ENCODE measurements around the gene PROK1. TPM values are rescaled to one million over a fixed set of nuclear protein-coding genes. Genes with fewer than 3 reads are reported as not detected.
"Not testable (repeated sequence)": the region's sequence is repeated elsewhere in the genome, so short reads cannot be mapped to it uniquely, and the experiment has no call there.

Gene PROK1
- total RNA-seq, 2 donors from 2014 or later: 0.26 to 4.9 TPM

DNA sequence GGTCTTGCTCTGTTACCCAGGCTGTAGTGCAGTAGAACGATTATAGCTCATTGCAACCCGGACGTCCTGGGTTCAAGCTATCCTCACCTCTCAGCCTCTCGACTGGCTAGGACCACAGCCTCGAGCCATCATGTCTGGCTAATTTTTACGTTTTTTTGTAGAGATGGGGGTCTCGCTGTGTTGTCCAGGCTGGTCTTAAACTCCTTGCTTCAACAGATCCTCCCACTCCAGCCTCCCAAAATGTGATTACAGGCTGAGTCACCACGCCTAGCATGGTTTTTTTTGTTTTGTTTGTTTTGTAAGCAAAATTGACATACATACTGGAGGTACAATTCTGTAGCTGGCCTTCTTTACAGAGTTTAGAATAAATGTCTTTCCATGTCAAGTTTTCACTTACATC is 42.5 kb upstream of the PROK1 start:
- H3K36me3 ChIP-seq (replicated peaks in 1 of 2; ENCODE audit: insufficient read depth in 1 of 2, low read depth in 2 of 2): peaks cover 0 to 3% of the 10 kb centered on the region in 2 donors
- intact Hi-C loops (cut with DNase I): no loop called here
- H3K27ac ChIP-seq: no peak overlapping the region
- peaks cover 19% of the 10 kb centered on the region for H3K4me1 ChIP-seq
- TF ChIP-seq POLR2A (IDR thresholded peaks at IDR 0.05): no peak
- TF ChIP-seq, protein P1, sequence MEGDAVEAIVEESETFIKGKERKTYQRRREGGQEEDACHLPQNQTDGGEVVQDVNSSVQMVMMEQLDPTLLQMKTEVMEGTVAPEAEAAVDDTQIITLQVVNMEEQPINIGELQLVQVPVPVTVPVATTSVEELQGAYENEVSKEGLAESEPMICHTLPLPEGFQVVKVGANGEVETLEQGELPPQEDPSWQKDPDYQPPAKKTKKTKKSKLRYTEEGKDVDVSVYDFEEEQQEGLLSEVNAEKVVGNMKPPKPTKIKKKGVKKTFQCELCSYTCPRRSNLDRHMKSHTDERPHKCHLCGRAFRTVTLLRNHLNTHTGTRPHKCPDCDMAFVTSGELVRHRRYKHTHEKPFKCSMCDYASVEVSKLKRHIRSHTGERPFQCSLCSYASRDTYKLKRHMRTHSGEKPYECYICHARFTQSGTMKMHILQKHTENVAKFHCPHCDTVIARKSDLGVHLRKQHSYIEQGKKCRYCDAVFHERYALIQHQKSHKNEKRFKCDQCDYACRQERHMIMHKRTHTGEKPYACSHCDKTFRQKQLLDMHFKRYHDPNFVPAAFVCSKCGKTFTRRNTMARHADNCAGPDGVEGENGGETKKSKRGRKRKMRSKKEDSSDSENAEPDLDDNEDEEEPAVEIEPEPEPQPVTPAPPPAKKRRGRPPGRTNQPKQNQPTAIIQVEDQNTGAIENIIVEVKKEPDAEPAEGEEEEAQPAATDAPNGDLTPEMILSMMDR (IDR thresholded peaks at IDR 0.05): no peak
- no peak for DNase-seq
- no peak for ATAC-seq
- 85 to 87% methylated on average over 8 of the region's 8 CpGs for WGBS, 2 donors
- H3K4me3 ChIP-seq: no peak overlapping the region
- no peaks in the 10 kb centered on the region for H3K27me3 ChIP-seq
- H3K9me3 ChIP-seq: no peaks in the 10 kb centered on the region

DNA sequence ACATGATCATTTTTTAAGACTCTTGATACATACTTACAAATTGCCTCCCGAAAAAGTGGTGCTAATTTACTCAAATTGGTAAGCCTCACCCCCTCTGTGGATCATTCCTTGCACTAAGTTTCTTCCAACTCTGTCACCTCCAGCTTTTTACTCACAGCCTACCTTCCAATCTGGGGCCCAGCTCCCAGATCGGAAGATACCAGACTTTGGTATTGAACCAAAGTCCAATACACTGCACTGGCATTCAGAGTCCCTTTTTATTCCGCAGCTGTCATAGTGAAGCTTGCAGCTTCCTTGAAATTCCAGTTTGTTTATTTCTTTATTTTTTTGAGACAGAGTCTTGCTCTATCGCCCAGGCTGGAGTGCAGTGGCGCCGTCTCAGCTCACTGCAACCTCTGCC is 41.6 kb upstream of the PROK1 start:
- WGBS, 2 donors: 87 to 89% methylated on average over 6 of the region's 6 CpGs
- H3K9me3 ChIP-seq: no peaks in the 10 kb centered on the region
- H3K4me1 ChIP-seq: peaks cover 19% of the 10 kb centered on the region
- peaks cover 0 to under 1% of the 10 kb centered on the region in 2 donors for H3K36me3 ChIP-seq (replicated peaks in 1 of 2; ENCODE audit: insufficient read depth in 1 of 2, low read depth in 2 of 2)
- H3K27me3 ChIP-seq: no peaks in the 10 kb centered on the region
- H3K27ac ChIP-seq: no peak overlapping the region
- ATAC-seq: no peak
- TF ChIP-seq, protein P1 (IDR thresholded peaks at IDR 0.05): no peak
- TF ChIP-seq POLR2A (IDR thresholded peaks at IDR 0.05): no peak
- intact Hi-C loops (cut with DNase I): no loop called here
- no peak overlapping the region for H3K4me3 ChIP-seq
- no peak for DNase-seq

DNA sequence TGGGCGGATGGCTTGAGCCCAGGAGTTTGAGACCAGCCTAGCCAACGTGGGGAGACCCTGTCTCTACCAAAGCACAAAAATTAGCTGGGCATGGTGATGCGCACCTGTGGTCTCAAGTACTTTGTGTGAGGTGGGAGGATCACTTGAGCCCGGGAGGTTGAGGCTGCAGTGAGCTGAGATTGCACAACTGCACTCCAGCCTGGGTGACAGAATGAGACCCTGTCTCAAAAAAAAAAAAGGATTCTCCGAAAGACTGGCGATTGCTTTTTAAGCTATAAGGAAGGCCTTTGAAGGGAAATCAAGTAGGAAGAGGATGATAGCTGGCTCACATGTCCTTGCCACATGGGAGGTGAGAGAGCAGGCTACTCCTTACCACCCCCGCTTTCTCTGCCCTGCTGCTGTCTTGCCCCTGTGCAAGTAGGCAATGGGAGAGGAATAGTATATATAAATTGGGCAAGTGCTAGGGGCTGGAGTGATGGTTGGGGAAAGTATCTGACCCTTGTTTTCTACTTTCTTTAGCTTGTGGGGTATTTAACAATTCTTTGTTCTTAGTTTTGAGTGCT is 39.7 kb upstream of the PROK1 start:
- Histone ChIP-seq H3K27ac (no peak overlapping the region), H3K4me3 (no peak overlapping the region), H3K9me3 (no peaks in the 10 kb centered on the region), H3K4me1 (peaks cover 10% of the 10 kb centered on the region), H3K27me3 (no peaks in the 10 kb centered on the region), H3K36me3 (replicated peaks in 1 of 2; ENCODE audit: insufficient read depth in 1 of 2, low read depth in 2 of 2) (no peaks in the 10 kb centered on the region)
- WGBS, 2 donors: 70 to 79% methylated on average over 7 of the region's 7 CpGs
- DNase-seq: no peak
- intact Hi-C loops (cut with DNase I): loop anchor here (10.0 kb wide), 1 partner anchor 74 kb away; no protein-coding TSS in a partner anchor
- no peak for TF ChIP-seq POLR2A (IDR thresholded peaks at IDR 0.05)
- TF ChIP-seq, protein P1 (IDR thresholded peaks at IDR 0.05): no peak
- no peak for ATAC-seq

DNA sequence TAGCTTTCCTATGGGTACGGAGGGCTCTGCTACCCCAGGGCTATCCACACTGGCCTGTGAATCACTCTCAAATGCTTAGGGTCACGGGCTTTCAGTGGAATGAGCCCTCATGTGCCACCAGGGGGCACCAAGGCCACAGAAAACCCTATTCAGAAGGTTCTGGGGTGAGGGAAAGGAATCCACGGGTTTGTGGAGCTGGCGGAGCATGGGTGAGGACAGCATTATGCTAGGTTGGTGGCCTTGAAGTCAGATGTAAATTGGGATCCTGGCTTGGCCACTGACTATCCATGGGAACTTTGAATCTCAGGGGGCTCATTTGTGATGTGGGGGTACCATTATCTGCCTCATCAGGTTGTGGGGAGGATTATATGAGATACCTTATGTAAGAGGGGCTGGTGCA is 38.4 kb upstream of the PROK1 start:
- DNase-seq (peak; percentile 63 to 71 (median 68)), ATAC-seq (peak; percentile 55)
- Histone ChIP-seq H3K27ac (no peak overlapping the region), H3K4me3 (no peak overlapping the region), H3K27me3 (no peaks in the 10 kb centered on the region), H3K9me3 (no peaks in the 10 kb centered on the region), H3K4me1 (peaks cover 5% of the 10 kb centered on the region), H3K36me3 (replicated peaks in 1 of 2; ENCODE audit: insufficient read depth in 1 of 2, low read depth in 2 of 2) (no peaks in the 10 kb centered on the region)
- WGBS, 2 donors: 35 to 37% methylated on average over 4 of the region's 4 CpGs
- intact Hi-C loops (cut with DNase I): loop anchor here (10.0 kb wide), 1 partner anchor 72 kb away; no protein-coding TSS in a partner anchor
- TF ChIP-seq POLR2A (IDR thresholded peaks at IDR 0.05): no peak
- TF ChIP-seq, protein P1 (IDR thresholded peaks at IDR 0.05): peak; percentile 24 to 67 (median 60)

DNA sequence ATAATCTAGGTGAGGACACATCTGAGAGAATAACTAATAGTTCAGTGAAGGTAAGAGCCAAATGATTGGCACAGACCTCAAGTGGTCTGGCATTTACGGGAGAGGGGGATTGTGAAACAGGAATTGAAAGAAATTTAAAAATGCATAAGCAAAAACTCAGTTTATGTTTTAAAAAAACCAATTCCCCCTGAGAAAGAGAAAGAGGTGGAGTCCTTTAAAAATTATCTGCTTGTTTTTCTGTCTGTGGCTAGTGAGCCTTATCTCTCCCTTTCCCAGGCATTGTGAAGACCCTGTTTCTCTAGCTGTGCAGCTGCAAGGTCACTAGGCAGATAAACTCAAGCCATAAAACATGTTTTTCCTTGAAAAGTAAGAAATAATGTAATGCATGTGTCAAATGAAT is 37.9 kb upstream of the PROK1 start:
- not testable (repeated sequence) for H3K9me3 ChIP-seq; ATAC-seq; H3K4me3 ChIP-seq; H3K27ac ChIP-seq; H3K36me3 ChIP-seq (replicated peaks in 1 of 2; ENCODE audit: insufficient read depth in 1 of 2, low read depth in 2 of 2); DNase-seq; H3K27me3 ChIP-seq; H3K4me1 ChIP-seq
- intact Hi-C loops (cut with DNase I): loop anchor here (10.0 kb wide), 1 partner anchor 72 kb away; no protein-coding TSS in a partner anchor
- WGBS, 2 donors: 66 to 78% methylated on average over 1 of the region's 1 CpG
